Measurements from ENCODE around the gene NAGK.
A peak's percentile ranks its signal among the peaks of the same experiment; 100 is the strongest.

NAGK gene

GRCh38 chr2:71068218-71069035 is at the start of gene NAGK:
Gene NAGK, plus strand, starts transcription at chr2:71068648. Its CDS starts 36 bp downstream, at chr2:71068684.
- Histone ChIP-seq H3K9me3 (ENCODE audit: control insufficient read depth, insufficient read depth, low read depth, low read length) (no peaks in the 10 kb centered on the region), H3K4me3 (ENCODE audit: low read depth, low read length) (peak within 1 kb of the TSS; percentile 65), H3K4me1 (ENCODE audit: control insufficient read depth, insufficient read depth, low read length) (no peaks in the 10 kb centered on the region; the same call in 1 of the 2 replicates), H3K36me3 (ENCODE audit: control insufficient read depth in 2 of 2, insufficient read depth in 1 of 2, low read length in 2 of 2) (peaks cover 3 to 37% of the 10 kb centered on the region in 2 experiments; a peak in 2 of 3 replicates), H3K27ac (ENCODE audit: extremely low read depth, low read depth, low read length) (peak within 1 kb of the TSS; percentile 31)
- POLR2A ChIA-PET: interaction anchor here (0.7 to 2.0 kb wide), 16 partner anchors 9 to 263 kb away, joined by 3 to 13 read pairs (median 4); partner anchors contain the start of genes MCEE, MPHOSPH10 and ZNF638
- CTCF ChIA-PET: interaction anchor here (0.5 to 1.4 kb wide), 6 partner anchors 12 to 312 kb away, joined by 3 to 5 read pairs (median 4); no protein-coding TSS in a partner anchor
- TF ChIP-seq ZNF692 (tag by site-specific recombination; IDR thresholded peaks at IDR 0.05) (peak; percentile 86), PATZ1 (tag by site-specific recombination; IDR thresholded peaks at IDR 0.05) (peak; percentile 96), KLF9 (tag by site-specific recombination; IDR thresholded peaks at IDR 0.05; ENCODE audit: low read depth) (peak; percentile 97), SCRT2 (tag by site-specific recombination; IDR thresholded peaks at IDR 0.05) (peak; percentile 91), ZNF138 (tag by site-specific recombination; IDR thresholded peaks at IDR 0.05; ENCODE audit: borderline replicate concordance) (no peak), ZSCAN30 (tag by site-specific recombination; IDR thresholded peaks at IDR 0.05) (peak; percentile 8; the same call in 1 of the 2 replicates), ZFP69B (tag by site-specific recombination; IDR thresholded peaks at IDR 0.05) (peak; percentile 87), ZNF76 (tag by site-specific recombination; IDR thresholded peaks at IDR 0.05; ENCODE audit: borderline replicate concordance, low read depth) (peak; percentile 92), ZNF324 (tag by site-specific recombination; IDR thresholded peaks at IDR 0.05) (peak; percentile 67; the same call in 1 of the 2 replicates), TSHZ1 (tag by site-specific recombination; IDR thresholded peaks at IDR 0.05; ENCODE audit: borderline replicate concordance) (no peak; the same call in 1 of the 2 replicates), ZNF24 (tag by site-specific recombination; IDR thresholded peaks at IDR 0.05) (peak; percentile 89; the same call in 1 of the 2 replicates), ZNF174 (tag by site-specific recombination; IDR thresholded peaks at IDR 0.05) (no peak), ZNF518A (tag by site-specific recombination; conservative IDR thresholded peaks at IDR 0.05; ENCODE audit: low read depth) (no peak; the same call in 1 of the 2 replicates), ZNF398 (tag by site-specific recombination; IDR thresholded peaks at IDR 0.05) (peak; percentile 40), MZF1 (tag by site-specific recombination; IDR thresholded peaks at IDR 0.05; ENCODE audit: borderline replicate concordance) (peak; percentile 53), ZNF37A (tag by site-specific recombination; IDR thresholded peaks at IDR 0.05) (no peak), PRDM10 (tag by site-specific recombination; IDR thresholded peaks at IDR 0.05) (peak; percentile 86)
